ENCODE data around the gene CDON. TPM values are rescaled to one million over a fixed set of nuclear protein-coding genes. Genes with fewer than 3 reads are reported as not detected.
"Not testable (repeated sequence)": the region's sequence is repeated elsewhere in the genome, so short reads cannot be mapped to it uniquely, and the experiment has no call there.

Gene CDON
- total RNA-seq, 1 donor from 2014 or later = 32.6 TPM

GRCh38 chr11:125933030-125933813 lies 129.4 kb downstream of the CDON start:
- DNase-seq (ENCODE audit: low spot score in 2 of 2) (no peak), FAIRE-seq (no peak)

GRCh38 chr11:125932301-125932700 lies 130.4 kb downstream of the CDON start:
- DNase-seq (ENCODE audit: low spot score in 2 of 2) = no peak
- no peak for FAIRE-seq

DNA sequence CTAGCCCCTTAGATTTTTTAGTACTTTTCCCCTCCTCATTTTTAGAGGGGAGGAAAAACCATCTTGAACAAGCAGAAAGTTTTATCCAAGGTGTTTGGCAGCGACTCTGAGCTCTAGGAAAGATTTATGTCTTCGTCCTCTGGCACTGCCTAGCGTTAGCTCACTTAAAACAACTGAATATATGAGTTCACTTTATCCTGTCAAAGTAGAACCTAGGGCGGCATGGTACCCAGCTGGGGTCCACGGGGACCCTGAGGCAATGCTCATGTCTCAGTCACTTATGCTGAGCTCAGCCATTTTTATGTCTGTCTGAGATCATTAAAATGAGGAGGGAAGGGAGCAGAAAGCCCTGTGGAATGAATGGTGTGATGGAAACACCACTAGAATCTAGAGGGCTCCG lies 131.0 kb downstream of the CDON start:
- FAIRE-seq (no peak), DNase-seq (ENCODE audit: low spot score in 2 of 2) (no peak)

DNA sequence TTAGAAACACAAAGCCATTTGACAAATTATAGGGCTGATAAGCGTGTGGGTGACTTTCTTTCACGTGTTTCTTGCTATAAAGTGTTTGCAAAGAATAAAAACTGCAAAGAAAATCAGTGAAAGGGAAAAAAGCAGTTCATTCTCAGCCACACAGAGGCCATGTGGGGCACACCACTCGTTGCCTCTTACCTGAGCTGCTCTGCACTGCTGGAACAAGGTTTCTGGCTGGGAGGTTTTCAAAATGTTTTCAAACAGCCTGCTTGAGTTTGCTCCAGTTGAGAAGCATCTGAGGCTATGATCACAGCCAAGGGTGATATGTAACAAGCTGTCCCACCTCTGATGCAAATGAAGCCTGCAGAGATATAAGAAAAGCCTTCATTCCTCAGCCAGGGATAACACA lies 131.6 kb downstream of the CDON start:
- DNase-seq (ENCODE audit: low spot score in 2 of 2) (no peak), FAIRE-seq (no peak)

DNA sequence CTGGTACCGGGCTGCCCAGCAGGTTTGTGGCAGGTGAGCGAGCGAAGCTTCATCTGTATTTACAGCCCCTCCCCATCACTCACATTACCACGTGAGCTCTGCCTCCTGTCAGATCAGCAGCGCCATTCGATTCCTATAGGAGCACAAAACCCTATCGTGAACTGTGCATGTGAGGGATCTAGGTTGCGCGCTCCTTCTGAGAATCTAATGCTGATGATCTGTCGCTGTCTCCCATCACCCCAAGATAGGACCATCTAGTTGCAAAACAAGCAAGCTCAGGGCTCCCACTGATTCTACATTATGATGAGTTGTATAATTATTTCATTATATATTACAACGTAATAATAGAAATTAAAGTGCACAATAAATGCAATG lies 132.6 kb downstream of the CDON start:
- DNase-seq (ENCODE audit: low spot score in 2 of 2) (no peak), FAIRE-seq (no peak)

DNA sequence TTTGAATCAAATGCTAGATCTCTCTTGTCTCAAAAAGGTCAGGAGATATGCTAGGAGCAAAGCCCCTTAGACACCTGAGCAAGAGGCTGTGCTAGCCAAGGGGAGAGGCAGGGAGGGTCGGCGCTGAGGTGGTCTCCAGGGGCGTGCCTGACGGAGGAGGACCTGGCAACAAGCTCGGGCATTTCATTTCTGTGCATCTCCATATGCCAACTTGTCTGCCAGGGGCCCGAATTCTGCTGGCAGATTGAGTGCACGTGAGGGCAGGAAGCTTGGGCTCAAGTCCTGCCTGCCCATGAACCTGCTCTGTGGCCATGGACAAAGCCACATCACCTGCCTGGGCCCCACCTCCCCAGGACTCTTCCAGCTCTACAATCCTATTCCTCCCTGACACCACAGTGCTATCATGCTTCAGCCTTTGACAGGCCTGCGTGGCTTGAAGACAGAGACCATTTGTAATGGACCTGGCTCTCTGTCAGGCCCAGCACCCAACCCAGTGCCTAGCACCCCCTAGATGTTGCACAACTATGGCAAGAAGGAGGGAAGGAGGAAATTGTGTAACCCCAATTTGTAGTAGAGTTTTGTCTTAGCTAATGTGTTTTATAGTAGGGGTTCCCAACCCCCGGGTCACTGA lies 133.1 kb downstream of the CDON start:
- FAIRE-seq (no peak), DNase-seq (ENCODE audit: low spot score in 2 of 2) (no peak)

GRCh38 chr11:125926682-125927081 lies 136.0 kb downstream of the CDON start:
- FAIRE-seq (no peak), DNase-seq (ENCODE audit: low spot score in 2 of 2) (no peak)

- FAIRE-seq = no peak
- no peak for DNase-seq (ENCODE audit: low spot score in 2 of 2)
Observed at GRCh38 chr11:125925804-125926203, 136.9 kb downstream of the CDON start.

- FAIRE-seq = no peak
- DNase-seq (ENCODE audit: low spot score in 2 of 2) = no peak
Observed at GRCh38 chr11:125925247-125925740, 137.4 kb downstream of the CDON start.

GRCh38 chr11:125924384-125925007 lies 138.2 kb downstream of the CDON start:
- FAIRE-seq = no peak
- DNase-seq (ENCODE audit: low spot score in 2 of 2) = no peak

DNA sequence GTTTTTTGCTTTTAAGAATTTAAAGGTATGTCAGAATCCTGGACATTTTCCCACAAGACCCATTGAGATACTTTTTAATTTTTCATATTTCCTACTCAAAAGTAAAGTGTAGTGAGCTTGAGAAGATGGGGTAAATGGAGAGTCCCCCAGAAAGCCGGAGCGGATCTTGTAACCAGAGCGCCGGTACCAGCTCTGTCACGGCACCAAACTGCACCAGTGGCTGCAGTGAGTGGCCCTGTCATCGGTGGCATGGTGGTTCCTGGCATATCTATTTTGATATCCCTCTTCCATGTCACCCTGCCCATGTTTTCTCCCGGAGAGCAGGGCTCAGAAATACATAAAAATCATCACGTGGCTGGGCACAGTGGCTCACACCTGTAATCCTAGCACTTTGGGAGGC lies 139.0 kb downstream of the CDON start:
- FAIRE-seq = no peak
- DNase-seq (ENCODE audit: low spot score in 2 of 2) = no peak

- no peak for FAIRE-seq
- peak; percentile 37 to 70 for DNase-seq (ENCODE audit: low spot score in 2 of 2)
Observed at GRCh38 chr11:125923012-125923579, 139.6 kb downstream of the CDON start.

- no peak for FAIRE-seq
- DNase-seq (ENCODE audit: low spot score in 2 of 2) = no peak
Observed at GRCh38 chr11:125922156-125922555, 140.5 kb downstream of the CDON start.

- DNase-seq (ENCODE audit: low spot score in 2 of 2) (no peak), FAIRE-seq (no peak)
Observed at GRCh38 chr11:125921042-125921441, 141.6 kb downstream of the CDON start.

GRCh38 chr11:125918140-125918840 lies 144.4 kb downstream of the CDON start:
- no peak for FAIRE-seq
- DNase-seq (ENCODE audit: low spot score in 2 of 2) = no peak

GRCh38 chr11:125916683-125917347 lies 145.9 kb downstream of the CDON start:
- DNase-seq (ENCODE audit: low spot score in 2 of 2) = no peak
- no peak for FAIRE-seq

GRCh38 chr11:125914601-125915000 lies 148.1 kb downstream of the CDON start:
- FAIRE-seq; DNase-seq (ENCODE audit: low spot score in 2 of 2): not testable (repeated sequence)

DNA sequence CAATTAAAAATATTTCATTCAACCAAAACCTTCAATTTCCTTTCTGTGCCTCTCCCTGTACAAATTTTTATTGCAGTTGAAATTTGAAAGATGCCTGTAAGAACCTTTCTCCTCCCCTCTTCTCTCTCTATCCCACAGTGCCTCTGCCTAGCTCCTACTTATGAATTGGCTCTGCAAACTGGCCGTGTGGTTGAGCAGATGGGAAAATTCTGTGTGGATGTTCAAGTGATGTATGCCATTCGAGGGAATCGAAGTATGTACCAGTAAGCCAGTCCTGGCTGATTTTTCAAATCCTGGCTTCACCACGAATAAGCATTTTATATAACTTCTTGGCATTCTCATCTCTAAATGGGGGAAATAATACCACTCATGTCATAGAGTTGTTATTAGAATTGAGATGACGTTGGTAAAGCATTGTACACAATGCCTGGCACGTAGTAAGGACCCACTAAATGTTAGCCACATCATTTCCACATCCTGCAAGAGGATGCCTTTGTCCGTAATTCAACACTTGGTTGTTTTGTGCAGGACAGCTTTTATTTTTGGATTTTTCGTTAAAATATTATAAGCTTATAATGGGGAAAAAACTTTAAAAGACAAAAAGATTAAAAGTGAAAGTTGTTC lies 152.3 kb downstream of the CDON start:
- DNase-seq (ENCODE audit: low spot score in 2 of 2) = no peak
- no peak for FAIRE-seq
